ENCODE results near the gene UBAP2L.
"Not testable (repeated sequence)": the region's sequence is repeated elsewhere in the genome, so short reads cannot be mapped to it uniquely, and the experiment has no call there.

UBAP2L gene

GRCh38 chr1:154206196-154206595 lies 14.6 kb upstream of the UBAP2L start, which contains the start of gene CFAP141:
Gene CFAP141, minus strand, starts transcription at chr1:154206333. Its CDS starts 26 bp downstream, at chr1:154206307.
- DNase-seq = no peak

GRCh38 chr1:154207262-154207661 lies 13.5 kb upstream of the UBAP2L start:
- DNase-seq = no peak

GRCh38 chr1:154208677-154209388 lies 11.9 kb upstream of the UBAP2L start:
- no peak for DNase-seq

- no peak for DNase-seq
Observed at GRCh38 chr1:154212083-154212482, 8.7 kb upstream of the UBAP2L start.

GRCh38 chr1:154213274-154213673 lies 7.5 kb upstream of the UBAP2L start:
- DNase-seq = no peak

GRCh38 chr1:154218545-154218944 lies 2.2 kb upstream of the UBAP2L start:
- no peak for DNase-seq

- no peak for DNase-seq
Observed at GRCh38 chr1:154219541-154219940, 1.2 kb upstream of the UBAP2L start.

GRCh38 chr1:154220970-154221277 lies 169 bp downstream of the UBAP2L start:
- no peak for DNase-seq

- no peak for DNase-seq
Observed at GRCh38 chr1:154221278-154222001, 685 bp downstream of the UBAP2L start.

- DNase-seq = no peak
Observed at GRCh38 chr1:154222518-154222917, 1.8 kb downstream of the UBAP2L start.

GRCh38 chr1:154222918-154223317 lies 2.2 kb downstream of the UBAP2L start:
- no peak for DNase-seq

- DNase-seq = no peak
Observed at GRCh38 chr1:154223621-154224020, 2.9 kb downstream of the UBAP2L start.

- DNase-seq = no peak
Observed at GRCh38 chr1:154225370-154225769, 4.6 kb downstream of the UBAP2L start.

GRCh38 chr1:154231112-154231511 lies 10.4 kb downstream of the UBAP2L start:
- DNase-seq = not testable (repeated sequence)

GRCh38 chr1:154233127-154233526 lies 12.4 kb downstream of the UBAP2L start:
- DNase-seq = not testable (repeated sequence)

GRCh38 chr1:154236855-154237254 lies 16.1 kb downstream of the UBAP2L start:
- DNase-seq = no peak

GRCh38 chr1:154237435-154237834 lies 16.7 kb downstream of the UBAP2L start:
- no peak for DNase-seq

GRCh38 chr1:154237880-154238506 lies 17.2 kb downstream of the UBAP2L start:
- no peak for DNase-seq

GRCh38 chr1:154239491-154239890 lies 18.7 kb downstream of the UBAP2L start:
- no peak for DNase-seq

GRCh38 chr1:154240294-154240833 lies 19.6 kb downstream of the UBAP2L start:
- DNase-seq = no peak

GRCh38 chr1:154241703-154242351 lies 21.1 kb downstream of the UBAP2L start:
- DNase-seq = no peak

- no peak for DNase-seq
Observed at GRCh38 chr1:154253671-154254070, 32.9 kb downstream of the UBAP2L start.

GRCh38 chr1:154256686-154257085 lies 35.9 kb downstream of the UBAP2L start:
- no peak for DNase-seq
